OCI-LY7 (cell line): ENCODE data around the gene MGAT4C. TPM values are rescaled to one million over a fixed set of nuclear protein-coding genes. Genes with fewer than 3 reads are reported as not detected.

Source experiments
- BruUV-seq: library from RNA; stranded (reverse); fragments of 400-500 nt; replicated peaks from 2 replicates; lab custom pipeline; 2021; lab: Mats Ljungman, UMichigan
- CTCF ChIA-PET: fragments of 300-600 bp; sonication (Branson Sonifier 250); formaldehyde crosslinking; loops from one replicate; lab custom pipeline; 2022; ENCODE audit warnings: antibody characterized with exemption; ENCODE audit not compliant: unreplicated experiment; lab: Charles Lee
- POLR2A ChIA-PET: fragments of 300-600 bp; sonication (Branson Sonifier 250); formaldehyde crosslinking; loops from one replicate; lab custom pipeline; 2022; ENCODE audit warnings: antibody characterized with exemption; lab: Charles Lee
- DNase-seq: peaks from one replicate; pipeline ENCODE4 v3.0.0-alpha.2; 2015; ENCODE audit warnings: low spot score
- H2AFZ ChIP-seq: fragments of 200-600 bp; sonication (generic), shearing (Covaris generic); 2 replicates; pipeline ENCODE4 v1.6.1; 2014; ENCODE audit warnings: mild to moderate bottlenecking, antibody characterized with exemption, low read length, moderate library complexity
- H3K27ac ChIP-seq: fragments of 200-600 bp; sonication (generic); 2 replicates; pipeline ENCODE4 v1.5.1; 2014; ENCODE audit warnings: mixed run types, low read depth, mild to moderate bottlenecking, moderate library complexity, low read length, inconsistent platforms; ENCODE audit not compliant: poor library complexity, severe bottlenecking
- H3K36me3 ChIP-seq: fragments of 200-600 bp; sonication (generic); 2 replicates; pipeline ENCODE4 v1.6.1; 2014; ENCODE audit warnings: mild to moderate bottlenecking, antibody characterized with exemption, low read length, moderate library complexity, mixed read lengths; ENCODE audit not compliant: insufficient read depth
- H3K4me1 ChIP-seq: fragments of 200-600 bp; sonication (generic); 2 replicates; pipeline ENCODE4 v1.5.1; 2014; ENCODE audit warnings: mild to moderate bottlenecking, low read length; ENCODE audit not compliant: insufficient read depth, poor library complexity, severe bottlenecking
- H3K4me2 ChIP-seq: fragments of 200-600 bp; sonication (generic); 2 replicates; pipeline ENCODE4 v1.6.1; 2014; ENCODE audit warnings: mild to moderate bottlenecking, low read length
- H3K4me3 ChIP-seq: fragments of 200-600 bp; sonication (generic); 2 replicates; pipeline ENCODE4 v1.5.1; 2014; ENCODE audit warnings: mild to moderate bottlenecking, low read depth, low read length; ENCODE audit not compliant: poor library complexity, severe bottlenecking
- H3K79me2 ChIP-seq: fragments of 200-600 bp; sonication (generic); 2 replicates; pipeline ENCODE4 v1.6.1; 2016; ENCODE audit warnings: low read depth, mild to moderate bottlenecking, low read length, moderate library complexity, mixed read lengths; ENCODE audit not compliant: insufficient read depth
- H3K9me2 ChIP-seq: fragments of 200-600 bp; sonication (generic); 2 replicates; pipeline ENCODE4 v1.6.1; 2016; ENCODE audit warnings: mild to moderate bottlenecking, low read length, mixed read lengths; ENCODE audit not compliant: insufficient read depth
- H3K9me3 ChIP-seq: fragments of 200-600 bp; sonication (generic); 2 replicates; pipeline ENCODE4 v1.6.1; 2014; ENCODE audit warnings: mild to moderate bottlenecking, mixed run types, low read length, mixed read lengths
- H4K20me1 ChIP-seq: fragments of 200-600 bp; sonication (generic); 2 replicates; pipeline ENCODE4 v1.6.1; 2014; ENCODE audit warnings: mild to moderate bottlenecking, antibody characterized with exemption, low read length, moderate library complexity, mixed read lengths; ENCODE audit not compliant: insufficient read depth
- CTCF ChIP-seq: fragments of 200-600 bp; sonication (generic); conservative IDR thresholded peaks from 2 replicates; pipeline ENCODE4 v1.5.1; 2014; ENCODE audit warnings: mild to moderate bottlenecking, antibody characterized with exemption, low read length, moderate library complexity, mixed read lengths
- EZH2phosphoT487 ChIP-seq: fragments of 200-600 bp; sonication (generic); IDR thresholded peaks from 2 replicates; pipeline ENCODE4 v1.6.1; 2018; ENCODE audit warnings: low read depth, borderline replicate concordance, mild to moderate bottlenecking, mixed run types, antibody characterized with exemption, low read length, moderate library complexity, mixed read lengths
- intact Hi-C: fragments of 100-400 bp; cut with micrococcal nuclease; formaldehyde crosslinking; loops from one replicate; pipeline ENCODE4 v1.10.0; 2022; ENCODE audit not compliant: unreplicated experiment
- total RNA-seq, 2 experiments: library from RNA; depleted of rRNA in 1 of 2; stranded (reverse); fragments of >200 nt in 1 of 2; shearing (Covaris generic) in 1 of 2; gene quantifications; 2 replicates each; pipeline ENCODE4 v1.2.3, GENCODE V29; 2014 to 2022

Gene MGAT4C
- total RNA-seq, 2 experiments from 2014 or later = not detected

GRCh38 chr12:86264451-86265328 is 8.5 kb upstream of the MGAT4C start:
- H3K4me2 ChIP-seq = no peak overlapping the region

GRCh38 chr12:86261578-86261977 is 5.4 kb upstream of the MGAT4C start:
- H3K79me2 ChIP-seq = no peaks in the 10 kb centered on the region
- H2AFZ ChIP-seq = no peak overlapping the region
- no peaks in the 10 kb centered on the region for H3K36me3 ChIP-seq
- H3K4me2 ChIP-seq = no peak overlapping the region
- no TSS peak for BruUV-seq
- ChIA-PET CTCF (no interaction called here), POLR2A (interaction anchor here (2.2 kb wide), 1 partner anchor 12 kb away, joined by 6 read pairs; no protein-coding TSS in a partner anchor)
- no peaks in the 10 kb centered on the region for H3K4me1 ChIP-seq
- TF ChIP-seq CTCF (no peak), EZH2phosphoT487 (no peak)
- intact Hi-C loops = no loop called here
- H3K9me2 ChIP-seq = no peaks in the 10 kb centered on the region
- no peaks in the 10 kb centered on the region for H4K20me1 ChIP-seq
- no peak for DNase-seq
- no peak overlapping the region for H3K4me3 ChIP-seq
- no peak overlapping the region for H3K27ac ChIP-seq
- no peaks in the 10 kb centered on the region for H3K9me3 ChIP-seq

More at GRCh38 chr12:86264451-86265328, 8.5 kb upstream of the MGAT4C start:
- Histone ChIP-seq H3K4me1 (no peaks in the 10 kb centered on the region), H3K27ac (no peak overlapping the region), H3K36me3 (no peaks in the 10 kb centered on the region), H3K9me3 (no peaks in the 10 kb centered on the region), H3K9me2 (no peaks in the 10 kb centered on the region), H4K20me1 (no peaks in the 10 kb centered on the region), H3K4me3 (no peak overlapping the region), H3K79me2 (no peaks in the 10 kb centered on the region), H2AFZ (no peak overlapping the region)
- ChIA-PET CTCF (no interaction called here), POLR2A (no interaction called here)
- intact Hi-C loops = no loop called here
- TF ChIP-seq EZH2phosphoT487 (no peak), CTCF (no peak)
- no peak for DNase-seq
- no TSS peak for BruUV-seq

- intact Hi-C loops = no loop called here
- no peak overlapping the region for H3K27ac ChIP-seq
- ChIA-PET POLR2A (interaction anchor here (2.2 kb wide), 1 partner anchor 12 kb away, joined by 6 read pairs; no protein-coding TSS in a partner anchor), CTCF (no interaction called here)
- no peak overlapping the region for H3K4me3 ChIP-seq
- H3K36me3 ChIP-seq = no peaks in the 10 kb centered on the region
- H4K20me1 ChIP-seq = no peaks in the 10 kb centered on the region
- no peaks in the 10 kb centered on the region for H3K9me3 ChIP-seq
- no peaks in the 10 kb centered on the region for H3K4me1 ChIP-seq
- no peaks in the 10 kb centered on the region for H3K9me2 ChIP-seq
- TF ChIP-seq EZH2phosphoT487 (no peak), CTCF (no peak)
- no peak overlapping the region for H3K4me2 ChIP-seq
- DNase-seq = no peak
- no peak overlapping the region for H2AFZ ChIP-seq
- no TSS peak for BruUV-seq
- no peaks in the 10 kb centered on the region for H3K79me2 ChIP-seq
These were observed 5.0 kb upstream of the MGAT4C start for GRCh38 chr12:86261142-86261541.
